ENCODE results near the gene DCBLD2. TPM values are rescaled to one million over a fixed set of nuclear protein-coding genes. Genes with fewer than 3 reads are reported as not detected.

The DCBLD2 gene
- total and polyA plus RNA-seq, 9 of the 15 experiments (the other 6 are each of a cell fraction or from before 2014, with no cell fraction given), result 2.7 to 14.6 (median 7.4) TPM

GRCh38 chr3:98793971-98794370 is 107.5 kb downstream of the DCBLD2 start:
- 15% methylated on average over 3 of the region's 3 CpGs for WGBS (ENCODE audit: insufficient coverage, low coverage, missing lambda C conversion rate)
- Histone ChIP-seq H3K27me3 (ENCODE audit: control insufficient read depth in 2 of 2, insufficient read depth in 2 of 2, low read length in 2 of 2) (no peaks in the 10 kb centered on the region), H3K4me2 (ENCODE audit: insufficient read depth, low read length) (no peak overlapping the region), H3K36me3 (ENCODE audit: control insufficient read depth, insufficient read depth, low read length) (no peaks in the 10 kb centered on the region; the same call in 2 of the 3 replicates), H3K9me3 (replicated peaks; ENCODE audit: control insufficient read depth, insufficient read depth, low read depth, low read length) (no peaks in the 10 kb centered on the region), H3K4me1 (replicated peaks in 1 of 2; ENCODE audit: control insufficient read depth in 2 of 2, insufficient read depth in 2 of 2, low read length in 2 of 2) (no peaks in the 10 kb centered on the region), H3K9me1 (ENCODE audit: control insufficient read depth, insufficient read depth, low read length) (no peaks in the 10 kb centered on the region), H3K4me3 (no peak overlapping the region), H3K9ac (ENCODE audit: insufficient read depth in 1 of 2, low read depth in 2 of 2, low read length in 2 of 2) (no peak overlapping the region), H3K79me2 (ENCODE audit: control insufficient read depth, insufficient read depth, low read length) (no peaks in the 10 kb centered on the region), H4K20me1 (replicated peaks; ENCODE audit: control insufficient read depth, insufficient read depth, low read length) (no peaks in the 10 kb centered on the region), H3K27ac (ENCODE audit: extremely low read depth, low read depth, low read length) (no peak overlapping the region), H2AFZ (ENCODE audit: low read depth, low read length) (no peak overlapping the region)
- ChIA-PET CTCF (ENCODE audit: low intra/inter-chr PET ratio) (no interaction called here), POLR2A (no interaction called here)
- FAIRE-seq, result no peak
- intact Hi-C loops (cut with micrococcal nuclease), result no loop called here
- in situ Hi-C loops (cut with MboI), result no loop called here
- TF ChIP-seq DIDO1 (tag; IDR thresholded peaks at IDR 0.05; ENCODE audit: low read depth), result no peak
- no peak for TF ChIP-seq ETV5 (CRISPR knock-in tag; IDR thresholded peaks at IDR 0.05; ENCODE audit: low read depth)
- no peak for TF ChIP-seq NFIC (IDR thresholded peaks at IDR 0.05)
- no peak for TF ChIP-seq NFATC3 (IDR thresholded peaks at IDR 0.05)
- no peak for TF ChIP-seq NR3C1 (CRISPR knock-in tag; IDR thresholded peaks at IDR 0.05)
- no peak for TF ChIP-seq SNIP1 (IDR thresholded peaks at IDR 0.05; ENCODE audit: low read depth)
- no peak for TF ChIP-seq ZKSCAN8 (CRISPR knock-in tag; IDR thresholded peaks at IDR 0.05)
- TF ChIP-seq E2F3 (CRISPR knock-in tag; IDR thresholded peaks at IDR 0.05), result no peak
- TF ChIP-seq NELFE (IDR thresholded peaks at IDR 0.05; ENCODE audit: insufficient read depth, insufficient read length), result no peak
- no peak for TF ChIP-seq FOXK1 (CRISPR knock-in tag; IDR thresholded peaks at IDR 0.05; ENCODE audit: borderline replicate concordance)
- no peak for TF ChIP-seq PTTG1 (tag; IDR thresholded peaks at IDR 0.05; ENCODE audit: low read depth)
- no peak for TF ChIP-seq ZNF445 (CRISPR knock-in tag; IDR thresholded peaks at IDR 0.05; ENCODE audit: low read depth)
- TF ChIP-seq TGIF2 (CRISPR knock-in tag; IDR thresholded peaks at IDR 0.05), result no peak
- TF ChIP-seq ELF2 (CRISPR knock-in tag; IDR thresholded peaks at IDR 0.05), result no peak
- no peak for TF ChIP-seq CREB1 (IDR thresholded peaks at IDR 0.05)
- TF ChIP-seq CREB1 (CRISPR knock-in tag; IDR thresholded peaks at IDR 0.05), result no peak
- TF ChIP-seq CHD2 (IDR thresholded peaks at IDR 0.05; ENCODE audit: low read depth, low read length), result no peak
- TF ChIP-seq SIX5 (IDR thresholded peaks at IDR 0.05; ENCODE audit: borderline replicate concordance in 1 of 2, insufficient read depth in 1 of 2, low read depth in 1 of 2, low read length in 2 of 2), result no peak
- BruUV-seq (replicated peaks), result no TSS peak
- ATAC-seq, result no peak
- no peak for DNase-seq (ENCODE audit: extremely low read depth in 1 of 4, low spot score in 3 of 4)
